HepG2 (cell line): ENCODE measurements around the gene SLC13A3. TPM values are rescaled to one million over a fixed set of nuclear protein-coding genes. Genes with fewer than 3 reads are reported as not detected.
A peak's percentile ranks its signal among the peaks of the same experiment; 100 is the strongest.

ENCODE experiments used
- ATAC-seq: fragments of 200-7000 bp; cut with Tn5 transposase; 3 replicates; pipeline ENCODE4 v1.9.1; 2020; ENCODE audit warnings: mild to moderate bottlenecking, moderate library complexity
- BruUV-seq: library from RNA; stranded (reverse); fragments of 400-500 nt; replicated peaks from 2 replicates; lab custom pipeline; 2021; lab: Mats Ljungman, UMichigan
- CTCF ChIA-PET: fragments of 300-600 bp; formaldehyde crosslinking; extraction: SDS; loops from one replicate; lab custom pipeline; 2021; ENCODE audit warnings: low total read pairs, inconsistent platforms, low intra/inter-chr PET ratio; lab: Yijun Ruan, JAX
- POLR2A ChIA-PET: fragments of 350-600 bp; sonication (Branson Sonifier 250); formaldehyde crosslinking; loops from one replicate; lab custom pipeline; 2020; ENCODE audit warnings: antibody characterized with exemption, inconsistent platforms; lab: Yijun Ruan, JAX
- DNase-seq: peaks from one replicate; pipeline ENCODE4 v3.0.0-alpha.2; 2015; ENCODE audit warnings: low spot score
- FAIRE-seq: peaks from 3 replicates; lab custom pipeline; 2011; peaks lifted over from hg19 to GRCh38; lab: Jason Lieb, UNC
- H2AFZ ChIP-seq: one replicate; pipeline ENCODE4 v1.6.1; 2011; ENCODE audit warnings: low read length, inconsistent platforms
- H3K27ac ChIP-seq: fragments of 300-600 bp; 3 replicates; pipeline ENCODE4 v1.8.0; 2011; ENCODE audit warnings: mixed run types, mild to moderate bottlenecking, mixed read lengths, low read length, inconsistent platforms; ENCODE audit not compliant: insufficient read depth; ENCODE audit errors: extremely low read length
- H3K27me3 ChIP-seq, 2 experiments: fragments of 200-600 bp in 1 of 2; 2 replicates in 1 of 2; 3 replicates in 1 of 2; pipeline versions ENCODE4 v1.6.0 to v1.8.0; 2011; ENCODE audit warnings: low read length in 2 of 2, mild to moderate bottlenecking in 2 of 2, moderate library complexity in 2 of 2, inconsistent platforms in 1 of 2; ENCODE audit not compliant: insufficient read depth in 2 of 2, control insufficient read depth in 1 of 2
- H3K36me3 ChIP-seq, 2 experiments: fragments of 200-600 bp in 1 of 2; replicated peaks in 1 of 2; 2 replicates in 1 of 2; 3 replicates in 1 of 2; pipeline versions ENCODE4 v1.5.1 to v1.8.0; 2011; ENCODE audit warnings: low read length in 2 of 2, inconsistent platforms in 1 of 2; ENCODE audit not compliant: insufficient read depth in 2 of 2, control insufficient read depth in 1 of 2
- H3K4me1 ChIP-seq: 2 replicates; pipeline ENCODE4 v1.5.1; 2012; ENCODE audit warnings: low read length, inconsistent platforms; ENCODE audit not compliant: insufficient read depth
- H3K4me2 ChIP-seq: 2 replicates; pipeline ENCODE4 v1.6.0; 2011; ENCODE audit warnings: low read depth, low read length, inconsistent platforms
- H3K4me3 ChIP-seq, 3 experiments: fragments of 200-600 bp in 1 of 3; sonication (generic), shearing (Covaris generic) in 1 of 3; replicated peaks in 1 of 3; 2 replicates each; pipeline ENCODE4 v1.5.1; 2011 to 2016; ENCODE audit warnings: low read length in 3 of 3, inconsistent platforms in 2 of 3, low read depth in 2 of 3, mild to moderate bottlenecking in 2 of 3, control low read depth in 1 of 3, mixed read lengths in 1 of 3; ENCODE audit not compliant: insufficient read depth in 1 of 3
- H3K79me2 ChIP-seq: one replicate; pipeline ENCODE4 v1.6.1; 2011; ENCODE audit warnings: low read length, inconsistent platforms; ENCODE audit not compliant: insufficient read depth
- H3K9ac ChIP-seq: 2 replicates; pipeline ENCODE4 v1.6.0; 2011; ENCODE audit warnings: mild to moderate bottlenecking, low read depth, low read length, inconsistent platforms; ENCODE audit not compliant: insufficient read depth
- H3K9me3 ChIP-seq: 2 replicates; pipeline ENCODE4 v1.5.1; 2012; ENCODE audit warnings: mild to moderate bottlenecking, low read length
- H4K20me1 ChIP-seq: 2 replicates; pipeline ENCODE4 v1.6.0; 2011; ENCODE audit warnings: inconsistent platforms, mild to moderate bottlenecking, low read length, moderate library complexity; ENCODE audit not compliant: insufficient read depth
- FOSL2 ChIP-seq: sonication (generic); formaldehyde crosslinking; IDR thresholded peaks from 2 replicates; pipeline ENCODE4 v1.4.0; 2020; ENCODE audit warnings: missing genetic modification reagents
- STAG1 ChIP-seq: sonication (generic); formaldehyde crosslinking; IDR thresholded peaks from 2 replicates; pipeline ENCODE4 v1.4.0; 2020; ENCODE audit warnings: missing genetic modification reagents
- ZFP36 ChIP-seq: fragments of 150-350 bp; IDR thresholded peaks from 2 replicates; pipeline ENCODE4 v1.6.1; 2018; ENCODE audit warnings: borderline replicate concordance, low read length, low read depth; ENCODE audit not compliant: partially characterized antibody
- ZNF383 ChIP-seq: sonication (generic); formaldehyde crosslinking; IDR thresholded peaks from 2 replicates; pipeline ENCODE4 v1.4.0; 2020; ENCODE audit warnings: missing genetic modification reagents, mild to moderate bottlenecking, borderline replicate concordance
- WGBS: methylation state at CpG from one replicate; pipeline ENCODE4 v1.1.6; 2017; ENCODE audit warnings: low lambda C conversion rate; 5-methylcytosine and 5-hydroxymethylcytosine counted together
- in situ Hi-C: cut with HindIII; loops from 2 replicates; pipeline ENCODE4 v1.10.0; 2017; ENCODE audit warnings: low pct_unique_long_range_greater_than_20kb; ENCODE audit not compliant: extremely low pct_ligation_motif_present
- intact Hi-C: fragments of 100-400 bp; cut with micrococcal nuclease; formaldehyde crosslinking; loops from one replicate; pipeline ENCODE4 v1.10.0; 2022; ENCODE audit not compliant: unreplicated experiment
- polyA plus RNA-seq, 8 experiments: library from polyadenylated mRNA; depleted of rRNA in 3 of 8; stranded (reverse) in 7 of 8; unstranded in 1 of 8; fragments of >200 nt; fragmentation: Illumina TruSeq in 4 of 8; extraction: Trizol in 4 of 8; gene quantifications; 2 replicates each; pipeline versions ENCODE4 v1.2.1 to v1.2.3, GENCODE V29; 2011 to 2016; ENCODE audit warnings: low read depth in 4 of 8, missing spikeins in 1 of 8, mixed read lengths in 1 of 8; ENCODE audit not compliant: insufficient read depth in 1 of 8
- total RNA-seq, 5 experiments: library from RNA; depleted of rRNA; stranded (reverse); fragments of >200 nt; fragmentation: Illumina TruSeq; extraction: Trizol; gene quantifications; 2 replicates each; pipeline ENCODE4 v1.2.3, GENCODE V29; 2016; ENCODE audit warnings: low read depth in 1 of 5
- TF ChIP-seq, protein P1 (sequence below): sonication (generic); formaldehyde crosslinking; IDR thresholded peaks from 2 replicates; pipeline ENCODE4 v1.4.0; 2020; ENCODE audit warnings: missing genetic modification reagents, borderline replicate concordance

The SLC13A3 gene
- total and polyA plus RNA-seq, 2 of the 13 experiments (the other 11 are each of a cell fraction or from before 2014, with no cell fraction given): 66.5 to 76.0 TPM

DNA sequence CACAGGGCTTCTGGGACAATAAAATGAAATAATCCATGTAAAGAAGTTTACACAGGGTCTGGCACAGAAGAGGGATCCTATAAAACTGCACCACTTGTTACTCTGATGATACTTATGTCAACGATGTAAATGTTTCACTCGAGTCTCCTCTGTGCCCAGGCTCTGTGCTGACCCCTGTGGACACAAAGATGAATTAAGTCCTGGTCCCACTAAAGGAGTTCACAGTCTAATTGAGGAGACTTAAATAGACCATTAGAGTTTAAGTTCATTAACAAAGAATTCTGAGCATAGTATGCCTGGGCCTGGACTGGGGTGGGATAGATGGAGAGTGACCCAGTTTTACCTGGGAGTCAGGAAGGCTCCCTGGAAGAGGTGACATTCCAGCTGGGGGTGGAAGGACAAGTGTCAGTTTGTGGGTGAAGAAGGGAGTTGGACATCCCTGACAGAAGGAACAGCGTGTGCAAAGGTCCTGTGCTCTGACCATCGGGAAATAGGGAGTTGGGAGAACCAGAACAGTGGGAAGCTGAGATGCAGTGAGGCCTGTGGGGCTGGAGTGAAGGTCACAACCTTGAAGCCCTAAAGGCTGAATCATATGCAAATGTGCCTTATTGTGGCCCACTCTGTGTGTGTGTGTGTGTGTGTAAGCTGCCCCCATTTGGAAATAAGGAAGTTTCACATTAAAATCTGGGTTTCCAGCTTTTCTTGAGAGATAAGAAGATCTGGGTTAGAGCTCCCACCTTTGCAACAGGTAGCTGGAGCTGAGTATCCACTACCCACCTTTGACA, 101.9 kb downstream of the SLC13A3 start:
- no peak overlapping the region for H3K4me3 ChIP-seq
- TF ChIP-seq ZFP36: peak; percentile 28
- TF ChIP-seq FOSL2 (CRISPR knock-in tag): peak; percentile 61
- TF ChIP-seq, protein P1, sequence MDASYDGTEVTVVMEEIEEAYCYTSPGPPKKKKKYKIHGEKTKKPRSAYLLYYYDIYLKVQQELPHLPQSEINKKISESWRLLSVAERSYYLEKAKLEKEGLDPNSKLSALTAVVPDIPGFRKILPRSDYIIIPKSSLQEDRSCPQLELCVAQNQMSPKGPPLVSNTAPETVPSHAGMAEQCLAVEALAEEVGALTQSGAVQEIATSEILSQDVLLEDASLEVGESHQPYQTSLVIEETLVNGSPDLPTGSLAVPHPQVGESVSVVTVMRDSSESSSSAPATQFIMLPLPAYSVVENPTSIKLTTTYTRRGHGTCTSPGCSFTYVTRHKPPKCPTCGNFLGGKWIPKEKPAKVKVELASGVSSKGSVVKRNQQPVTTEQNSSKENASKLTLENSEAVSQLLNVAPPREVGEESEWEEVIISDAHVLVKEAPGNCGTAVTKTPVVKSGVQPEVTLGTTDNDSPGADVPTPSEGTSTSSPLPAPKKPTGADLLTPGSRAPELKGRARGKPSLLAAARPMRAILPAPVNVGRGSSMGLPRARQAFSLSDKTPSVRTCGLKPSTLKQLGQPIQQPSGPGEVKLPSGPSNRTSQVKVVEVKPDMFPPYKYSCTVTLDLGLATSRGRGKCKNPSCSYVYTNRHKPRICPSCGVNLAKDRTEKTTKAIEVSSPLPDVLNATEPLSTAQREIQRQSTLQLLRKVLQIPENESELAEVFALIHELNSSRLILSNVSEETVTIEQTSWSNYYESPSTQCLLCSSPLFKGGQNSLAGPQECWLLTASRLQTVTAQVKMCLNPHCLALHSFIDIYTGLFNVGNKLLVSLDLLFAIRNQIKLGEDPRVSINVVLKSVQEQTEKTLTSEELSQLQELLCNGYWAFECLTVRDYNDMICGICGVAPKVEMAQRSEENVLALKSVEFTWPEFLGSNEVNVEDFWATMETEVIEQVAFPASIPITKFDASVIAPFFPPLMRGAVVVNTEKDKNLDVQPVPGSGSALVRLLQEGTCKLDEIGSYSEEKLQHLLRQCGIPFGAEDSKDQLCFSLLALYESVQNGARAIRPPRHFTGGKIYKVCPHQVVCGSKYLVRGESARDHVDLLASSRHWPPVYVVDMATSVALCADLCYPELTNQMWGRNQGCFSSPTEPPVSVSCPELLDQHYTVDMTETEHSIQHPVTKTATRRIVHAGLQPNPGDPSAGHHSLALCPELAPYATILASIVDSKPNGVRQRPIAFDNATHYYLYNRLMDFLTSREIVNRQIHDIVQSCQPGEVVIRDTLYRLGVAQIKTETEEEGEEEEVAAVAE: no peak
- 0 out of 2 replicates have a peak, but pooled peaks have one; percentile 4 for TF ChIP-seq STAG1 (CRISPR knock-in tag)
- no peak for TF ChIP-seq ZNF383 (CRISPR knock-in tag)
- H3K79me2 ChIP-seq: no peaks in the 10 kb centered on the region
- in situ Hi-C loops (no loop called here), intact Hi-C loops (no loop called here)
- 14% methylated on average over 4 of the region's 4 CpGs for WGBS
- no peak; the same call in 2 of the 3 replicates for ATAC-seq
- no peaks in the 10 kb centered on the region for H3K36me3 ChIP-seq
- no peak overlapping the region for H3K9ac ChIP-seq
- POLR2A ChIA-PET: interaction anchor here (1.2 kb wide), 1 partner anchor 10 kb away, joined by 3 read pairs; no protein-coding TSS in a partner anchor
- peak; percentile 50 for FAIRE-seq
- no peak for DNase-seq
- no peak overlapping the region for H2AFZ ChIP-seq
- H3K4me1 ChIP-seq: peaks cover 40% of the 10 kb centered on the region
- H3K9me3 ChIP-seq: no peaks in the 10 kb centered on the region
- CTCF ChIA-PET: no interaction called here
- peaks cover 5 to 18% of the 10 kb centered on the region in 2 experiments; a peak in 3 of 5 replicates for H3K27me3 ChIP-seq
- no TSS peak for BruUV-seq
- no peaks in the 10 kb centered on the region for H4K20me1 ChIP-seq
- H3K4me2 ChIP-seq: no peak overlapping the region
- H3K27ac ChIP-seq: no peak overlapping the region
